Activated B cell treated with CpG ODN at 0.5 μM for 24 hours (primary cell): ENCODE data around the gene CPNE7. TPM values are rescaled to one million over a fixed set of nuclear protein-coding genes. Genes with fewer than 3 reads are reported as not detected.

Experiments used
- ATAC-seq: fragments of 200-7000 bp; cut with Tn5 transposase; one replicate; pipeline ENCODE4 v1.10.0; 2021; ENCODE audit warnings: low read depth, mild to moderate bottlenecking, moderate library complexity
- CTCF ChIA-PET: fragments of 350-600 bp; sonication (Branson Sonifier 250); formaldehyde crosslinking; loops from one replicate; lab custom pipeline; 2021; ENCODE audit warnings: antibody characterized with exemption; lab: Charles Lee
- POLR2A ChIA-PET: fragments of 350-600 bp; sonication (Branson Sonifier 250); formaldehyde crosslinking; loops from one replicate; lab custom pipeline; 2021; ENCODE audit warnings: antibody characterized with exemption; lab: Charles Lee
- DNase-seq: peaks from one replicate; pipeline ENCODE4 v3.0.0; 2022
- H3K27ac Mint-ChIP-seq: one replicate; pipeline ENCODE4 v1.8.0; 2020; ENCODE audit warnings: mixed read lengths
- H3K27me3 Mint-ChIP-seq: one replicate; pipeline ENCODE4 v1.8.0; 2021; ENCODE audit warnings: mixed read lengths
- H3K36me3 Mint-ChIP-seq: one replicate; pipeline ENCODE4 v1.8.0; 2021; ENCODE audit warnings: low read depth, mixed read lengths
- H3K4me1 Mint-ChIP-seq: one replicate; pipeline ENCODE4 v1.8.0; 2021; ENCODE audit warnings: mixed read lengths
- H3K4me3 Mint-ChIP-seq: one replicate; pipeline ENCODE4 v1.8.0; 2020; ENCODE audit warnings: mild to moderate bottlenecking, mixed read lengths
- H3K9me3 Mint-ChIP-seq: one replicate; pipeline ENCODE4 v1.8.0; 2020; ENCODE audit warnings: mixed read lengths
- CTCF ChIP-seq: fragments of 200-600 bp; IDR thresholded peaks from one replicate; pipeline ENCODE4 v1.8.0; 2022; ENCODE audit warnings: antibody characterized with exemption, mild to moderate bottlenecking
- intact Hi-C: fragments of 100-400 bp; cut with micrococcal nuclease; formaldehyde crosslinking; loops from one replicate; pipeline ENCODE4 v1.15.1; 2024
- total RNA-seq: library from RNA; stranded (reverse); gene quantifications from 2 replicates; pipeline ENCODE4 v1.2.3, GENCODE V29; 2022

The CPNE7 gene
- total RNA-seq, 1 donor from 2014 or later: 2.0 TPM

- H3K36me3 Mint-ChIP-seq: no peaks in the 10 kb centered on the region
- H3K4me3 Mint-ChIP-seq: no peak overlapping the region
- intact Hi-C loops: no loop called here
- ATAC-seq: no peak
- H3K4me1 Mint-ChIP-seq: peaks cover 12% of the 10 kb centered on the region
- no peak for TF ChIP-seq CTCF
- ChIA-PET CTCF (no interaction called here), POLR2A (no interaction called here)
- peaks cover 3% of the 10 kb centered on the region for H3K27me3 Mint-ChIP-seq
- DNase-seq: no peak
- H3K27ac Mint-ChIP-seq: no peak overlapping the region
- H3K9me3 Mint-ChIP-seq: no peaks in the 10 kb centered on the region
Measured at GRCh38 chr16:89612415-89613166, 37.0 kb downstream of the CPNE7 start.

- TF ChIP-seq CTCF: no peak
- CTCF ChIA-PET: no interaction called here
- Mint-ChIP-seq H3K27me3 (peaks cover 3% of the 10 kb centered on the region), H3K36me3 (no peaks in the 10 kb centered on the region), H3K27ac (no peak within 1 kb of the TSS), H3K9me3 (no peaks in the 10 kb centered on the region), H3K4me1 (peaks cover 12% of the 10 kb centered on the region), H3K4me3 (no peak within 1 kb of the TSS)
- intact Hi-C loops: no loop called here
- POLR2A ChIA-PET: no interaction called here
- ATAC-seq (no peak), DNase-seq (no peak)
Measured at GRCh38 chr16:89613231-89613953, 37.8 kb downstream of the CPNE7 start, which contains the start of gene DPEP1. Gene DPEP1, plus strand, starts transcription at chr16:89613642. Its CDS starts 16,769 bp downstream, at chr16:89630411.

- Mint-ChIP-seq H3K36me3 (no peaks in the 10 kb centered on the region), H3K27me3 (peaks cover 3% of the 10 kb centered on the region), H3K27ac (no peak overlapping the region), H3K4me1 (peaks cover 12% of the 10 kb centered on the region), H3K9me3 (no peaks in the 10 kb centered on the region), H3K4me3 (no peak overlapping the region)
- POLR2A ChIA-PET: no interaction called here
- no peak for TF ChIP-seq CTCF
- CTCF ChIA-PET: interaction anchor here (1.7 to 2.3 kb wide), 2 partner anchors 28 to 247 kb away, joined by 3 to 14 read pairs; no protein-coding TSS in a partner anchor
- DNase-seq (no peak), ATAC-seq (no peak)
- intact Hi-C loops: loop anchor here (2.0 kb wide), 1 partner anchor 247 kb away; no protein-coding TSS in a partner anchor
Measured at GRCh38 chr16:89613954-89614459, 38.4 kb downstream of the CPNE7 start.

GRCh38 chr16:89615176-89615575 is 39.6 kb downstream of the CPNE7 start:
- ChIA-PET POLR2A (interaction anchor here (0.6 to 0.7 kb wide), 2 partner anchors 71 to 81 kb away, joined by 3 to 9 read pairs; partner anchors contain the start of gene CDK10), CTCF (interaction anchor here (0.9 to 2.3 kb wide), 5 partner anchors 25 to 245 kb away, joined by 3 to 14 read pairs (median 3); no protein-coding TSS in a partner anchor)
- Mint-ChIP-seq H3K9me3 (no peaks in the 10 kb centered on the region), H3K27ac (no peak overlapping the region), H3K4me1 (peaks cover 12% of the 10 kb centered on the region), H3K27me3 (peaks cover 3% of the 10 kb centered on the region), H3K4me3 (no peak overlapping the region), H3K36me3 (no peaks in the 10 kb centered on the region)
- intact Hi-C loops: loop anchor here (1.0 to 2.0 kb wide), 2 partner anchors 26 to 246 kb away; no protein-coding TSS in a partner anchor
- ATAC-seq: no peak
- TF ChIP-seq CTCF: no peak
- DNase-seq: no peak
